GM19043 (cell line): ENCODE results near the gene CDT1.
"Not testable (repeated sequence)": the region's sequence is repeated elsewhere in the genome, so short reads cannot be mapped to it uniquely, and the experiment has no call there.

ENCODE experiments used
- ATAC-seq: cut with Tn5 transposase; IDR thresholded peaks from one replicate; pipeline ENCODE4 v1.9.1; 2021; ENCODE audit warnings: low read depth; ENCODE audit not compliant: unreplicated experiment

CDT1 gene

GRCh38 chr16:88782454-88783390 lies 20.9 kb upstream of the CDT1 start:
- ATAC-seq = no peak

GRCh38 chr16:88783391-88784073 lies 20.1 kb upstream of the CDT1 start:
- ATAC-seq = no peak

DNA sequence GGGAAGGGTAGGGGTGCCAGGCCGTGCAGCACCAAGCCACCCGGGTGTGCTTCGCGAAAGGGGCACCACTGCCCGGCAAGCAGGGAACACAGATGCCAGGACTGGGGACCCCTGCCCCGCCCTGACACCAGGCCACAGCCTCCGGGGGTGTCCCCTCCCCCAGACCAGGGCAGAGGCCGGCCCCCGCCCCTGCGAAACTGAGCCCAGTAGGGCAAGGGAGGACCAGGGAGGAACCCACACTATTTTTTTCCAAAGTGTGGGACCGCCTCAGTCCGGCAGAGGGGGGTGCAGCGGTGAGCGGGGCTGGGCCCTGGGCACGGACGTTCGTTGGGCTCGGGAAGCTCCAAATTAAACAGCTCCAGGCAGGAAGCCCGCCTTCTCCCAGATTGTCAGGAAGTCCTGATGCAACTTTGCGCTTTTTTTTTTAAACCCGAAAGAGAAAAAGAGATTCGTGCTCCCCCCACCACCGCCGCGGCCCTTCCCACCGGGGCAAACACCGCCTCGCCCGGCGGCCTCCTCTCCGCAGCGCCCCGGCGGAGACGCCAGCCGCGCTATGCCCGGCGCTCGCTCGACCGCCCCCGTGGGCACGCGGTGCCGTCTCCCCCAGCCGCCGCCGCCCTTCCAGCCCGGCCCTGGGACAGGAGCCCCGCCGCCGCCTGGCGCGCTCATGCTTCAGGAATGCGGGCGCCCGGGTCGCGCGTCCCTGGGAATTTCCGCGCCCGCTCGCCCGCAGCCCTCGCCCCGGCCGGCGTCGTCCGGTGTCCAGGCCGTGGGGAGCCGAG lies 19.3 kb upstream of the CDT1 start:
- ATAC-seq = no peak

DNA sequence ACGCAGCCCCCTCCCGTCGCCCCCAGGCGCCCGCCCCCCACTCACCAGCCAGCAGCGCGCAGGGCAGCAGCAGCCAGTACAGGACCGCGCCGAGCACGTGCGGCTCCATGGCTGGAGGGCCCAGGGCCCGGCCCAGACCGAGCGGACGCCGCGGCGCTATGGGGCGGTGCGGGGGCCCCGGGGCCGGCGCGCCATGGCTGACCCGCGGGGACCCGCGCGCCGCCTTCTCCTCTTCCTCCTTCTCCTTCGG lies 18.8 kb upstream of the CDT1 start:
- ATAC-seq = no peak

DNA sequence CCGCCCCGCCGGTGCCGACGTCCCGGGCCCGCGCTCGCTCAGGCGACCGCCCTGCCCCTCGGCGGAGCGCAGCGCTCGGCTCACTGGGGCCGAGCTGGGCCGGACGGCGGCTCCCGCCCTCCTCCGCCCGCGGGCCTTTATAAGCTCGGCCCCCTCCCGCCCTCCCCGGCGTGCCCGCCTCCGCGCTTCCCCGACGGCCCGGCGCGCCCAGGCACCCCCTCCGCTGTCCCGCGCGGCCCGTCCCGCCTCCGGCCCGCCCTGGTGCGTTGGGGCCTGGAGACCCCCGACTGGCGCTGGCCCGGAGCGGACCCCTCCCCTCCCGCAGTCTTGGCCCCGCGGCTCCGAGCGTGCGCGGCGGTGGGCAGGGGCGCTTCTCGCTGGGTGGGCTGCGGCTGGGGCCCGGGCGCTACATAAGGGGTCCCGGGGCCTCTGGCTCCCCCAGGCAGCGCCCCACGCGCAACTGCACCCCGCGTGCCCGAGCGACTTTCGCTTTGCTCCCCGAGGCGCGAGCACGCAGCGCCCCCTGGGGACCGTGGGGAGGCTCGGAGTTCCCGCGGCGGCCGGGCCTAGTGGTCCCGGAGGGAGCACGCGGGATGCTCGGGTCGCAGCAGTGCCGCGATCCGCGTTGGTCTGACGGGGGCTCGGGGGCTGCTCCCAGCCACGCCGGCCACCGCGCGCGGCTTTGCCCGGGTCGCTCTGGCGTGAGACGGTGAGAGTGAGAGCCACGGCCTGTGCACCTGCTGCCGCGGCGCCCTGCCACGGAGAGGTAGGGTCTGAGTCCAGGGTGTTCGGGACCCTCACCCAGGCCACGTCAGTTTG lies 18.3 kb upstream of the CDT1 start, which contains the start of gene PIEZO1:
PIEZO1 (minus strand) TSS at position 115 of the 819 bp plus-strand sequence. CDS start 256 bp downstream, outside the sequence.
- no peak for ATAC-seq

DNA sequence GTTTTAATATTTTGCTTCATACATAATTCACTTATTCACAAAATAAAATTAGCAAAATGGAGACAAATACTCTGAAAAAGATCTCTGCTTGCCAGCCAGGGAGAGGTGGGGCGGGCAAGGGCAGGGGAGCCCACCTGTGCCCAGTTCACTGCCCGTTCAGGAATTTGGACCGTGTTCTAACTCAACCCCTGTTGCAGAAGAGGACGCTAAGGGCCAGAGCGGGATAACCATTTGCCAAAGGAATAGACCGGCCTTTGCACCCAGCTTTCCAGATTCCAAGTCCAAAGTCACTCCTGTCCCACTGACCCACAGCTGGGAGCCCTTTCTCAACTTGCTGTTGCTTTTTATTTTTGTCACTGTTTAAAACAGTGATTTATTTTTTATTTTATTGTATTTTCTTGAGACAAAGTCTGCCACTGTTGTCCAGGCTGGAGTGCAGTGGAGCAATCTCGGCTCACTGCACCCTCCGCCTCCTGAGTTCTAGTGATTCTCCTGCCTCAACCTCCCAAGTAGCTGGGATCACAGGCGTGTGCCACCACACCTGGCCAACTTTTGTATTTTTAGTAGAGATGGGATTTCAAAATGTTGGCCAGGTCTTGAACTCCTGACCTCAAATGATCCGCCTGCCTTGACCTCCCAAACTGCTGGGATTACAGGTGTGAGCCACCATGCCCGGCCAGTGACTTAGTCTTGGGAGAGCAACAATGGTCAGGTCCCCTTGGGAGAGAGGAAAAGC lies 15.8 kb upstream of the CDT1 start:
- no peak for ATAC-seq

- not testable (repeated sequence) for ATAC-seq
Observed at GRCh38 chr16:88788749-88789148, 14.8 kb upstream of the CDT1 start.

- no peak for ATAC-seq
Observed at GRCh38 chr16:88789594-88789993, 14.0 kb upstream of the CDT1 start.

DNA sequence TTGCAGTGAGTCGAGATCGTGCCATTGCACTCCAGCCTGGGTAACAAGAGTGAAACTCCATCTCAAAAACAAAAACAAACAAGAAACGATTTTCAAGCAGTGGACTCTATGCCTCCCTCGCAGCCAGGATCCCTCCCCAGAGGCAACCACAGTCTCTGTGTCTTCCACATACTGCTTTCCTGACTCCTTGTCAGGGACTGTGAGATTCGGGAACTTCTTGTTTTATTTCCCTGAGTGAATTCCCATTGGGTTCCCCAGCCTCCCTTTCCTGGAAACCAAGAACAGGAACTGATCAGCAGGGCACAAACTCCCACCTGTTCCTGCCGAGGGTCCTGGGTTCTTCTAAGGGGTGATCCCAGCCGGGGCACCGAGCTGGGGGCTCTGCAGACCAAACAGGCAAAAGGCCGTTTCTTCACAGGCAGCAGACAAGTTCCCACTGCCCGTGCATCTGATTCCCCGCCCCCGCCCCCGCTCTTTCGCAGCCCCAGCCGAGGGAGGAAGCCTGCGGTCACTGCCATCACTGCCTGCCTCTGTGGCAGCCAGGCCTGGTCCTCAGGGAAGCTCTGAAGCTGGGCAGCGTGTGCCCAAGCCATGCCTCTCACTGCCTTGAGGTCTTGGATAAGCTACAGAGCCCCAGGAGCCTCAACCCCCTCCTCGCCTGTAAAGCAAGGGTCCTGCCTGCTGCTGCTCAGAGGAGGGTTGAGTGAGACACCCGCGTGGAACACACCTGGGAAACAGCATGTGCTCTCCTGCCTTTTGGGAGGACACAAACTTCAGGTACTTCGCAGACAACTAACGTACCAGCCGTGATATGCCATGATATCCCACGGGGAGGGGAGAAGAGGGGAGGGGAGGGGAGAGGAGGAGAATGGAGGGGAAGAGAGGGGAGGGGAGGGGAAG lies 13.0 kb upstream of the CDT1 start:
- ATAC-seq = no peak

DNA sequence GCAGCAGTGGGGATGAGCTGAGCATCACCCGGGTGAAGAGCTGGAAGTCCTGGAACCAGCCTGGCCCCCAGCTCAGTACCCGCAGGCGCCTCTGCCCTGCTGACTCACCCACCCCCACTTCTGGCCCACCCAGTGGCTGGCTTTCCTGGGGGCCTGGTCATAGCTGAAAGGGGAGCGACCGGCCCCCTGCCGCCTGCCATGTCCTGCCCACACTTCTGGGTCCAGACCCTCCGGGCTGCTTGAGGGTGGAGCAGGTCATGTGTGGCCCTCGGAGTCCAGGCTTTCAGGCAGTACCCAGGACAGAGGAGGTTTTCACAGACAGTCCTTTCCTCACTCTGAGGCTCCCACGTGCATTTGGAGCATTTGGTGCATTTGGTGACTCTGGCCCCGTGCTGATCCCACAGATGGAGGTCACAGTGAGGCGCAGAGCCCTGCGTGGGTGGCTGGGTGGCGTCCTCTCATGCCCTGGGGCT lies 11.5 kb upstream of the CDT1 start:
- ATAC-seq = no peak

- no peak for ATAC-seq
Observed at GRCh38 chr16:88792668-88793250, 10.8 kb upstream of the CDT1 start.

- no peak for ATAC-seq
Observed at GRCh38 chr16:88793251-88793954, 10.2 kb upstream of the CDT1 start.

DNA sequence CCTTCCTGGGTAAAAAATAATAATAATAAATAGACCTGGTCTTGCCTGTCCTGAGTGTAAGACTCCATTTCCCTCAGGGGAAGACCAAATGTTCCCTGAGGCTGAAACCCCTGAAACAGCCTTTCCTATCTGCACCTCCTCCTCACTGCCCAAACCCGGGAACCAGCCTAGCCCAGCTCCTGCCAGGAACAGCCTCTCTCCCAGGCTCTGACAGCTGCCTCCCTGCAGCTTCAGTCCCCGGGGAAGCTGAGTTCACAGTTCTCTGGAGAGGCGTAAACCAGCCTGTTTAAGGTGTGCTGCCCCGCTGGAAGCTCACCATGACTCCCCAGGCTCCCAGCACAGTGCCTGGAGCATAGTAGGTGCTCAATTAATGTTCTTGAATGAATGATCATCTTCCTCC lies 7.3 kb upstream of the CDT1 start:
- ATAC-seq = no peak

DNA sequence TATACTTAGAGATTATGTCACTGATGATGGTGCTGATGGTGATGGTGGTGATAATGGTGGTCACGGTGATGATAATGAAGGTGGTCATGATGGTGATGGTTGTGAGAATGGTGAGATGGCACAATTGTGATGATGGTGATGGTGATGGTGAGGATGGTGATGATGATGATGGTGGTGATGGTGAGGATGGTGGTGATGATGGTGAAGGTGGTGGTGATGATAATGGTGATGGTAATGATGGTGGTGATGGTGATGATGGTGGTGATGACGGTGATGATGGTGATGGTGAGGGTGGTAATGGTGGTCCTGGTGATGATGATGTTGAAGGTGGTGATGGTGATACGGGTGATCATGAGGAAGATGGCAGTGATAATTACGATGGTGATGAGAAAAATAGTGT lies 5.5 kb upstream of the CDT1 start:
- ATAC-seq = no peak

GRCh38 chr16:88798772-88799455 lies 4.7 kb upstream of the CDT1 start:
- ATAC-seq = no peak

GRCh38 chr16:88799569-88800276 lies 3.9 kb upstream of the CDT1 start:
- no peak for ATAC-seq

GRCh38 chr16:88800277-88800592 lies 3.4 kb upstream of the CDT1 start:
- no peak for ATAC-seq
